OCI-LY1 (cell line): ENCODE data around the gene CFAP74.

Source experiments
- EZH2 ChIP-seq: fragments of 200-600 bp; sonication (generic), shearing (Covaris generic); IDR thresholded peaks from 2 replicates; pipeline ENCODE4 v1.8.0; 2017; ENCODE audit warnings: borderline replicate concordance, mixed run types, mild to moderate bottlenecking, antibody characterized with exemption, low read length, moderate library complexity, mixed read lengths
- TF ChIP-seq, protein P1 (sequence below): fragments of 200-600 bp; sonication (generic), shearing (Covaris generic); IDR thresholded peaks from 2 replicates; pipeline ENCODE4 v1.5.1; 2017; ENCODE audit warnings: mild to moderate bottlenecking, antibody characterized with exemption, low read length, moderate library complexity, mixed read lengths

DNA sequence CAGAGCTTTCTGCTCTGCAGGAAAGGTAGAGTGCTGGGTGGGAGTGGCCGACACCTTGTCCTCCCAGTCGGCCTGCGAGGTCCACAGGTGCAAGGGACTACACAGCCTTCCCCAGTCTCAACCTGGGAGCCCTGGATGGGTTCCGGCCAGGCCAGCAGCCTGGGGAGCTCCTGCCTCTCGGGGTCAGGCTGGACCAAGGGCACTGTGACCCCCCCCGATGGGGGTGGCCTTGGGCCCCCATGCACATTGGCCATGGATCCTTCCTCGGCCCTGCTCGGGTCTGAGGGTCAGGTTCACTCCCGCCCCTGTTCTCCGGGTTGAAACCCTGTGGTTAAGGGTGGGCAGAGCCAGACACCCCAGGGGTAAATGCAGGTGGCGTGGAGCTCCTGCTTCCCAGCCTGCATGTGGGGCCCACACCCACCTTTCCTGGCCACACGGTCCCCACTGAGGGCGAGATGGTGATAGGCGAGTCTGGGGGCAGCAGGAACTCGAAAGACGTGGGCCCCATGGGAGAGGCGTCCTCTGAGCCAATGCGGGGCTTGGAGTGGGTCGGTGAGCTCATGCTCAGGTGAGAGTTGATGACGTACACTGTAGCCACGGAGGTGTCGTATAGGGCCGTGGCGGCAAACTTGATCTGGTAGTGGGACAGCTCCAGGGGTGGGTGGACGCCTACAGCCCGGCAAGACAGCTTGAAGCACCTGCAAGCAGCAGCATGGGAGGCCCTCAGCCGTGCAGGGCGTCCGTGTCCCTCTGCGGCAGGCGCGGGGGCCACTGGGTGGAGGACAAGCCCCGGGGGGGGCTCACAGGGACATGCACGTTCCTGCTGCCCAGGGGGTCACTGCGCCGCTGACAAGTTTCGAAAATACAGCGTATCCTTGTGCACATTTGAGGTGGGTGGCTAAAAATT lies 73.7 kb downstream of the CFAP74 start:
- TF ChIP-seq, protein P1, sequence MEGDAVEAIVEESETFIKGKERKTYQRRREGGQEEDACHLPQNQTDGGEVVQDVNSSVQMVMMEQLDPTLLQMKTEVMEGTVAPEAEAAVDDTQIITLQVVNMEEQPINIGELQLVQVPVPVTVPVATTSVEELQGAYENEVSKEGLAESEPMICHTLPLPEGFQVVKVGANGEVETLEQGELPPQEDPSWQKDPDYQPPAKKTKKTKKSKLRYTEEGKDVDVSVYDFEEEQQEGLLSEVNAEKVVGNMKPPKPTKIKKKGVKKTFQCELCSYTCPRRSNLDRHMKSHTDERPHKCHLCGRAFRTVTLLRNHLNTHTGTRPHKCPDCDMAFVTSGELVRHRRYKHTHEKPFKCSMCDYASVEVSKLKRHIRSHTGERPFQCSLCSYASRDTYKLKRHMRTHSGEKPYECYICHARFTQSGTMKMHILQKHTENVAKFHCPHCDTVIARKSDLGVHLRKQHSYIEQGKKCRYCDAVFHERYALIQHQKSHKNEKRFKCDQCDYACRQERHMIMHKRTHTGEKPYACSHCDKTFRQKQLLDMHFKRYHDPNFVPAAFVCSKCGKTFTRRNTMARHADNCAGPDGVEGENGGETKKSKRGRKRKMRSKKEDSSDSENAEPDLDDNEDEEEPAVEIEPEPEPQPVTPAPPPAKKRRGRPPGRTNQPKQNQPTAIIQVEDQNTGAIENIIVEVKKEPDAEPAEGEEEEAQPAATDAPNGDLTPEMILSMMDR = no peak
- no peak for TF ChIP-seq EZH2
